ENCODE data around the gene RPAP2. TPM values are rescaled to one million over a fixed set of nuclear protein-coding genes. Genes with fewer than 3 reads are reported as not detected.
"Not testable (repeated sequence)": the region's sequence is repeated elsewhere in the genome, so short reads cannot be mapped to it uniquely, and the experiment has no call there.

Gene RPAP2
- total RNA-seq, 2 experiments from 2014 or later = 33.4 to 39.0 TPM

DNA sequence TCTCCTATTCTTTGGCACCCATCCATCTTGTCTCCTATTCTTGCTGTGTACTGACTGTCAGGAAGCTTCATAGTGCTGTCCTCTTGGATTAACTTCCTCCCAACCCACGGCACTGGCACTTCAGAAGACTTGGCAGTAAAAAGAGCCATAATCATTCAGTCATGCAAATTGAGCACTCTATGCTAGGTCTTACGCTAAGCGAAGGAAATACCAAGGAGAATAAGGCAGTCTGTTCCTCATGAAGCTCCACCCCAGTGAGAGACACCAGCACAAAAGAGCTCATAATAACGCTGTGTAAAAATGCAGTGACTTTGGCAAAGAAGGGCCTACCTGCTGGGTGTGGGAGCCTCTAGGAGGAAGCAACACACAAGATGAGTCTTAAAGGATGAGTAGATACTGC lies 120.8 kb downstream of the RPAP2 start:
- ATAC-seq (no peak), DNase-seq (no peak)
- Mint-ChIP-seq H3K27me3 (no peaks in the 10 kb centered on the region), H3K9me3 (ENCODE audit: low read depth) (no peaks in the 10 kb centered on the region), H3K27ac (no peak overlapping the region), H3K36me3 (ENCODE audit: low read depth) (no peaks in the 10 kb centered on the region), H3K4me1 (no peaks in the 10 kb centered on the region), H3K4me3 (no peak overlapping the region)
- POLR2A ChIA-PET = interaction anchor here (0.5 kb wide), 1 partner anchor 14 kb away, joined by 6 read pairs; no protein-coding TSS in a partner anchor
- CTCF ChIA-PET = no interaction called here
- intact Hi-C loops (cut with DNase I, micrococcal nuclease) = no loop called here

DNA sequence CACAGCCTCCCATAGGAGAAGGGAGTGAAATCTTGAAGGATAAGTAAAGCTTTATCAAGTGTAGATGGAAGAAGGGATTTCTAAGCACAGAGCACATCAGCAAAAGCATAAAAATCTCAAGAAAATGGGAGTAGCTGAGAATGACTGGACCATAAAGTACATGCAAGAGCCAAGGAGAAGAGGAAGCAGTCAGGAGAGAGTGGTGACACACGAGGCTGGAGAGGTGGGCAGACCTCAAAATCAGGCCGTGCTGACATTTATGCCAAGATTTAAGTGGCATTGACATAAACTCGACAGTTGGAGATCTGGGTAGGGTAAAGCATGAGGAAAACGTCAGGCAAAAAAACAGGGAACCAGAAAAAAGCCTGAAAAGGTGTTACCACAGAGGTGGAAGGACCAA lies 125.5 kb downstream of the RPAP2 start:
- CTCF ChIA-PET = interaction anchor here (1.1 kb wide), 1 partner anchor 61 kb away, joined by 4 read pairs; no protein-coding TSS in a partner anchor
- intact Hi-C loops (cut with DNase I, micrococcal nuclease) = no loop called here

DNA sequence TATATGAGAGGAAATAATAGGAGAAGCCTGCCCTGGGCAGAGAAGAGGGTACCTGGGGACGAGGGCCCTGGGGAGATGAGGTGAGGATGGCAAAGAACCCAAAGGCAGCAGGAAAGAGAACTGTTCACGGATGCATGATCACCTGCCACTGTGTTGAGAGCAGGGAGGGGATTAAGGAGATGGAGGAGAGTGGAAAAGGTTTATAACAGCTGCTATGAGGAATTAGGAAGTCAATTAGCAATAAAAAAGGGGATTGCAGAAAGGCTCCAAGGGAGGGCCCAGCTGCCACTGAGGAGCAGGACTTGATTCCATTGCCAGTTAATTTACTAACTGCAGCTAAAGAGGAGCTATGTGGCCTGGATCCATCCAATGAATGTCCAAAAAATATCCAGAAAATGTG lies 126.8 kb downstream of the RPAP2 start:
- ATAC-seq (no peak), DNase-seq (no peak)
- ChIA-PET POLR2A (no interaction called here), CTCF (no interaction called here)
- Mint-ChIP-seq H3K4me1 (no peaks in the 10 kb centered on the region), H3K9me3 (ENCODE audit: low read depth) (no peaks in the 10 kb centered on the region), H3K27me3 (no peaks in the 10 kb centered on the region), H3K4me3 (no peak overlapping the region), H3K27ac (no peak overlapping the region), H3K36me3 (ENCODE audit: low read depth) (no peaks in the 10 kb centered on the region)
- intact Hi-C loops (cut with DNase I, micrococcal nuclease) = no loop called here

More for the DNA sequence above, 125.5 kb downstream of the RPAP2 start:
- POLR2A ChIA-PET = no interaction called here
- Mint-ChIP-seq H3K27me3 (no peaks in the 10 kb centered on the region), H3K9me3 (ENCODE audit: low read depth) (no peaks in the 10 kb centered on the region), H3K4me1 (no peaks in the 10 kb centered on the region), H3K36me3 (ENCODE audit: low read depth) (no peaks in the 10 kb centered on the region), H3K27ac (no peak overlapping the region), H3K4me3 (no peak overlapping the region)
- no peak for ATAC-seq
- no peak for DNase-seq

DNA sequence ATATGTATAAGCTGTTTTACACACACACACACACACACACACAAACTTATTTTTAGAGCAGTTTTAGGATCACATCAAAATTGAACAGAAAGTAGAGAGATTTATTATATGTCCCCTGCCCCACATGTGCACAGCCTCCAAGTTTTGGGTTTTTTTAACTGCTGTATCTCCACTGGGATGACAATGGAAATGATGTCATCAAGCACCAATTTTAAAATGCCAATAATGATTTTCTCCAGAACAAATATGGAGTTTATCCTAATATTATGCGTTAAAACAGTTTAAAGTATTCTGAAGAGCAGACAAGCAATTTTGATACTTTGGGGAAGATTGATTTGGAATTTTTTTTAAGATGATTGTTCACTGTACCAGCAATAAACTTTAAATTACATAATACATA lies 131.2 kb downstream of the RPAP2 start:
- H3K27me3 Mint-ChIP-seq = no peaks in the 10 kb centered on the region
- DNase-seq (no peak), ATAC-seq (no peak)
- H3K9me3 Mint-ChIP-seq (ENCODE audit: low read depth) = peaks cover 3% of the 10 kb centered on the region
- intact Hi-C loops (cut with DNase I, micrococcal nuclease) = no loop called here
- ChIA-PET CTCF (interaction anchor here (0.9 kb wide), 2 partner anchors 20 to 42 kb away, joined by 3 read pairs; no protein-coding TSS in a partner anchor), POLR2A (no interaction called here)
- no peaks in the 10 kb centered on the region for H3K4me1 Mint-ChIP-seq
- no peaks in the 10 kb centered on the region for H3K36me3 Mint-ChIP-seq (ENCODE audit: low read depth)
- H3K27ac Mint-ChIP-seq = no peak overlapping the region
- no peak overlapping the region for H3K4me3 Mint-ChIP-seq

DNA sequence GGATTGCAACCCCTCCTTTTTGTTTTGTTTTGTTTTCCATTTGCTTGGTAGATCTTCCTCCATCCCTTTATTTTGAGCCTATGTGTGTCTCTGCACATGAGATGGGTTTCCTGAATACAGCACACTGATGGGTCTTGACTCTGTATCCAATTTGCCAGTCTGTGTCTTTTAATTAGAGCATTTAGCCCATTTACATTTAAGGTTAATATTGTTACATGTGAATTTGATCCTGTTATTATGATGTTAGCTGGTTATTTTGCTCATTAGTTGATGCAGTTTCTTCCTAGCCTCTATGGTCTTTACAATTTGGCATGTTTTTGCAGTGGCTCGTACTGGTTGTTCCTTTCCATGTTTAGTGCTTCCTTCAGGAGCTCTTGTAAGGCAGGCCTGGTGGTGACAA lies 135.7 kb downstream of the RPAP2 start:
- intact Hi-C loops (cut with DNase I, micrococcal nuclease); POLR2A ChIA-PET; H3K27me3 Mint-ChIP-seq; H3K9me3 Mint-ChIP-seq (ENCODE audit: low read depth); H3K4me1 Mint-ChIP-seq; CTCF ChIA-PET; H3K36me3 Mint-ChIP-seq (ENCODE audit: low read depth); ATAC-seq; H3K4me3 Mint-ChIP-seq; H3K27ac Mint-ChIP-seq; DNase-seq: not testable (repeated sequence)

DNA sequence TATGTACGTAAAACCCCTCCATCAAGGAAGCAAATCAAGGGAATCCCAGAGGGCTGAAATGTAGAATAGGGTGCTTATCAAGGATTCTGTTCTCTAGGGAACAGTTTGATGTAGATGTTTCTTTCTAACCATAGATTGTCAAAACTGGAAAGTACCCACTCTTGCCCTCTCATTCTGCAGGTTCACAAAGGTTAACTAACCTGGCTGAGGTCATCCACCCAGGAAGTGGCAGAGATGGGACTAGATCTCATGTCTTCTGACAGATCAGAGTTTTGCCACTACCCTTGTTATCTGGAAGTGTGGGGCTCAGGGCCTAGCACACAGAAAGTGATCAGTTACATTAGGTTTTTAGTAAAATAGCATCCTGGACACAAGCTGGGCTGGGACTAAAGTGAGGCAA lies 140.4 kb downstream of the RPAP2 start:
- H3K27ac Mint-ChIP-seq = peak overlapping the region; percentile 51
- H3K36me3 Mint-ChIP-seq (ENCODE audit: low read depth) = no peaks in the 10 kb centered on the region
- CTCF ChIA-PET = no interaction called here
- no peak overlapping the region for H3K4me3 Mint-ChIP-seq
- intact Hi-C loops (cut with DNase I, micrococcal nuclease) = no loop called here
- peaks cover 9% of the 10 kb centered on the region for H3K4me1 Mint-ChIP-seq
- ATAC-seq (peak; percentile 71), DNase-seq (peak; percentile 25)
- POLR2A ChIA-PET = interaction anchor here (0.6 kb wide), 1 partner anchor 244 kb away, joined by 4 read pairs; no protein-coding TSS in a partner anchor
- H3K27me3 Mint-ChIP-seq = no peaks in the 10 kb centered on the region
- peaks cover 4% of the 10 kb centered on the region for H3K9me3 Mint-ChIP-seq (ENCODE audit: low read depth)

DNA sequence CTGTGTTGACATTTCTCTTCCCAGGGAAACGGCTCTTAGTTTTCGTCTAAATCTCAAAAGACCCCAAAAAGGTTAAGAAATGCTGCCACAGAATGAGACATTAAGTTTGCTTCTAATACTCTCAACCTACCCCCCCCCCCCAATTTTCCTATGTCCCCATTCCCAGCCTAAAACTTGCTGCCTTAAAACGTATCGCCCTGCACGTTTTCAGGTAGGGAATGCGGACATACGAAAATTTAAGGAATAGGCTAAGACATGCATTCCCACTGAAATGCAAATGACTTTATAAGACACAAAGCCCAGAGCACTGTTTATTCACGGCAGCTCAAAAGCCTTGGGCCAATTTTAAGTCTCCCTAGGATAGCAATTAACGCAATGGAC lies 142.4 kb downstream of the RPAP2 start:
- intact Hi-C loops (cut with DNase I, micrococcal nuclease) = no loop called here
- H3K27ac Mint-ChIP-seq = no peak overlapping the region
- ChIA-PET CTCF (interaction anchor here (0.8 kb wide), 1 partner anchor 44 kb away, joined by 4 read pairs; no protein-coding TSS in a partner anchor), POLR2A (no interaction called here)
- no peaks in the 10 kb centered on the region for H3K36me3 Mint-ChIP-seq (ENCODE audit: low read depth)
- DNase-seq = no peak
- ATAC-seq = no peak
- H3K4me1 Mint-ChIP-seq = peaks cover 11% of the 10 kb centered on the region
- no peak overlapping the region for H3K4me3 Mint-ChIP-seq
- H3K9me3 Mint-ChIP-seq (ENCODE audit: low read depth) = no peaks in the 10 kb centered on the region
- H3K27me3 Mint-ChIP-seq = no peaks in the 10 kb centered on the region

DNA sequence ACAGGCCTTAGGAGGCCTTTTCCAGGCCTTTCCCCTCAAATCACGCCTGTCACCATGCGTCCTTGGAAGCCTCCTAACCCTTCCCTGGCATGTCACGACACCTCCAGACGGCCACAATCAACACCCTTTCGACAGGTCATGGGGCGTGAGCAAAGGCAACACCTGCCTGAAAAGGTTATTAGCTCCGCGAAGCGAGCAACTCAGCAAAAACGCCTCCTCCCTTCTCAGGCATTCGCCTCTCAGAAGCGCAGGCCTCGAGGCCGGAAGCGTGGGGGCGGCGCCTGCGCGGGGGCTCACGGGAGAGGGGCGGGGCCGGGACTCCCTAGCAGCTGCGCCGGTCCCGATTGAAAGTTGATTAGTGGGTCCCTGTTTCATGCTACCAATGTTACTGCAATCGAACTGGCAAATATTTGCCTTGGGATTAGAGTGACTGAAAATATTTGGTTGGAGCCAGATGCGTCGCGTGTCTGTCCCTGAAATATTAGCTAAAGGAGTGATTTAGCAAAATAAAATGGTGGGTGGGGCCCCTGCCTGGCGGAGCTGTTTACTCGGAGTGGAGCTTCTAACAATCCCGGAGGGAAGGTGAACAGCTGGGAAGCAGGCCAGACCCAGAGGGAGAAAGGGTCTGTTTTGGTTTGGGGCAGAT lies 143.0 kb downstream of the RPAP2 start:
- H3K4me3 Mint-ChIP-seq = no peak overlapping the region
- POLR2A ChIA-PET = no interaction called here
- H3K36me3 Mint-ChIP-seq (ENCODE audit: low read depth) = no peaks in the 10 kb centered on the region
- no peaks in the 10 kb centered on the region for H3K27me3 Mint-ChIP-seq
- ATAC-seq (no peak), DNase-seq (no peak)
- H3K4me1 Mint-ChIP-seq = peaks cover 15% of the 10 kb centered on the region
- intact Hi-C loops (cut with DNase I, micrococcal nuclease) = no loop called here
- H3K9me3 Mint-ChIP-seq (ENCODE audit: low read depth) = no peaks in the 10 kb centered on the region
- CTCF ChIA-PET = interaction anchor here (0.6 to 0.8 kb wide), 2 partner anchors 44 to 45 kb away, joined by 3 to 4 read pairs; no protein-coding TSS in a partner anchor
- no peak overlapping the region for H3K27ac Mint-ChIP-seq

DNA sequence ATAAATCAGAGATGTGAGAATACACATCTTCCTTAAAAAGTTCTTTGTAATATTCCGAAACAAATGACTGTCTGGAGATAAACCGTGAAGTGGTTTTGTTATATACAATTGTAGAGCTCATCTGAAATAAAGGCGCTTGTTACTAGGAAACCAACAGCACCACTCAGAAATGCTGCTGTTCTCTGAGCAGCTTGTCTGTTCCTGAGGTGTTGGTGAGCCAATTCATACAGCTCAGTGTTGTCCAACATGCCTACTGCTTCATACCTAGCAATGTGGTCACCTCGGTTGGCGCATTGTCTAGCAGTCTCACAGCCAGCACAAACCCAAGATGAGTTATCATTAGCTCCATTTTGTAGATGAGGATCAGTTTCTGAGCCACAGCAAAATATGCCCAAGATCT lies 143.5 kb downstream of the RPAP2 start:
- H3K27me3 Mint-ChIP-seq = no peaks in the 10 kb centered on the region
- intact Hi-C loops (cut with DNase I, micrococcal nuclease) = no loop called here
- CTCF ChIA-PET = interaction anchor here (0.6 kb wide), 1 partner anchor 45 kb away, joined by 3 read pairs; no protein-coding TSS in a partner anchor
- H3K4me3 Mint-ChIP-seq = no peak overlapping the region
- POLR2A ChIA-PET = interaction anchor here (0.6 kb wide), 1 partner anchor 14 kb away, joined by 3 read pairs; no protein-coding TSS in a partner anchor
- no peaks in the 10 kb centered on the region for H3K9me3 Mint-ChIP-seq (ENCODE audit: low read depth)
- ATAC-seq = no peak
- DNase-seq = no peak
- H3K36me3 Mint-ChIP-seq (ENCODE audit: low read depth) = no peaks in the 10 kb centered on the region
- H3K27ac Mint-ChIP-seq = no peak overlapping the region
- H3K4me1 Mint-ChIP-seq = peaks cover 17% of the 10 kb centered on the region

DNA sequence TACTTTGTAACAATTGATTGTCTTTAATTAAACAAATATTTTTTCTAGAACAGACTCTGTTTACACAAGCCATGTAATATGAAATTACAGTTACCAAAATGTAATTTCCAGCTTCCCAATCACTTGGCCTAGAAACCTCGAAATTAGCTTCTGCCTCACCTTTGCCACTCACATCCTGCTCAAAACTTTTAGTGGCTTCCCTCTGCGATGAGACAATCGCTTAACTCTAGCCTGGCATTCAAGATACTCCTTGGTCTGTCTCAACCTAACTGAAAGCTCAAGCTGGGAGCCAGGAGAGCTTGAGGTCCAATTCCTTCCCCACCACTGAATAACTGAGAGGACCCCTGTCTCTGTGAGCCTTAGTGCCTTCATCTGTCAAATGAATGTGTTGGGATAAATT lies 145.0 kb downstream of the RPAP2 start:
- intact Hi-C loops (cut with DNase I, micrococcal nuclease) = no loop called here
- DNase-seq (no peak), ATAC-seq (no peak)
- Mint-ChIP-seq H3K27ac (no peak overlapping the region), H3K27me3 (no peaks in the 10 kb centered on the region), H3K4me1 (peaks cover 18% of the 10 kb centered on the region), H3K4me3 (no peak overlapping the region), H3K36me3 (ENCODE audit: low read depth) (no peaks in the 10 kb centered on the region), H3K9me3 (ENCODE audit: low read depth) (no peaks in the 10 kb centered on the region)
- ChIA-PET POLR2A (no interaction called here), CTCF (interaction anchor here (1.0 kb wide), 1 partner anchor 133 kb away, joined by 3 read pairs; no protein-coding TSS in a partner anchor)

DNA sequence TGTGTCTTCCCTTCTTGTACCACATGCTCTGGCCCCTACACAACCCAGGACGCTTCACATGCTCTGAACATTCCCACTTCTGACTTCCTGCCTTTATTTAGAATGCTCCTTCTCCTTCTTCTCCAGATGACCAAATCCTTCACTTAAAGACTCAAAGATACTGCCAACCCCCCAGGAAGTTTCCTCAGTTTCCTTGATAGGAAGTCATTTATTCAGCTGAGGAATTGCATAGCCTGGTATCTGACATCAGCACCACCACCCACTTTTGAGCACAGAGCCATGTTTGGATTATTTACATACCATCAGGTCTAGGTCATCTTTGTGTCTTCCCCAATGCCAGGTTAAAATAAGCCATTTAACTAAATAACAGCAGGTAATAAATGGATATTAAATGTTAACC lies 145.5 kb downstream of the RPAP2 start:
- H3K4me3 Mint-ChIP-seq = no peak overlapping the region
- ChIA-PET CTCF (interaction anchor here (0.6 to 1.0 kb wide), 2 partner anchors 104 to 134 kb away, joined by 3 to 4 read pairs; no protein-coding TSS in a partner anchor), POLR2A (no interaction called here)
- intact Hi-C loops (cut with DNase I, micrococcal nuclease) = no loop called here
- no peaks in the 10 kb centered on the region for H3K9me3 Mint-ChIP-seq (ENCODE audit: low read depth)
- no peaks in the 10 kb centered on the region for H3K27me3 Mint-ChIP-seq
- no peaks in the 10 kb centered on the region for H3K36me3 Mint-ChIP-seq (ENCODE audit: low read depth)
- no peak for DNase-seq
- ATAC-seq = no peak
- H3K27ac Mint-ChIP-seq = no peak overlapping the region
- H3K4me1 Mint-ChIP-seq = peaks cover 13% of the 10 kb centered on the region

DNA sequence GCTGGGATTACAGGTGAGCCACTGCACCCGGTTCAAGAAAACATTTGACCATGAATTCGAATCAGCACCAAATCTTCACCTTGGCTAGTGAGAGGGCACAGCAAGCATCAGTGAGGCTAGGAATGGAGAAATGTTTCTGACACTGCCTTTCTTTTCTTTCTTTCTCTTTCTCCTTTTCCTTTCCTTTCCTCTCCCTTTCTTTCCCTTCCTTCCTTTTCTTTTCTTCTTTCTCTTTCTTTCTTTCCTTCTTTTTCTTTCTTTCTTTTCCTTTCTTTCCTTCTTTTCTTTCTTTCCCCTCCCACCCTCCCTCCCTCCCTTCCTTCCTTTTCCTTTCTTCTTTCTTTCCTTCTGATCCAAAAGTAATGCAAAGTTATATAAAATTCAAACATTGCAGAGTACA lies 147.0 kb downstream of the RPAP2 start:
- Mint-ChIP-seq H3K4me3 (no peak overlapping the region), H3K4me1 (peaks cover 10% of the 10 kb centered on the region), H3K9me3 (ENCODE audit: low read depth) (peaks cover 5% of the 10 kb centered on the region), H3K36me3 (ENCODE audit: low read depth) (no peaks in the 10 kb centered on the region), H3K27me3 (no peaks in the 10 kb centered on the region), H3K27ac (no peak overlapping the region)
- POLR2A ChIA-PET = no interaction called here
- ATAC-seq = no peak
- CTCF ChIA-PET = no interaction called here
- intact Hi-C loops (cut with DNase I, micrococcal nuclease) = no loop called here
- DNase-seq = no peak

Data from activated CD4-positive, alpha-beta T cell treated with anti-CD3 and anti-CD28 coated beads for 36 hours (primary cell).